ENCODE measurements around the gene ANO7. TPM values are rescaled to one million over a fixed set of nuclear protein-coding genes. Genes with fewer than 3 reads are reported as not detected.
A peak's percentile ranks its signal among the peaks of the same experiment; 100 is the strongest.
"Not testable (repeated sequence)": the region's sequence is repeated elsewhere in the genome, so short reads cannot be mapped to it uniquely, and the experiment has no call there.

Gene ANO7
- total RNA-seq, 2 donors from 2014 or later: 0.32 to 0.95 TPM

DNA sequence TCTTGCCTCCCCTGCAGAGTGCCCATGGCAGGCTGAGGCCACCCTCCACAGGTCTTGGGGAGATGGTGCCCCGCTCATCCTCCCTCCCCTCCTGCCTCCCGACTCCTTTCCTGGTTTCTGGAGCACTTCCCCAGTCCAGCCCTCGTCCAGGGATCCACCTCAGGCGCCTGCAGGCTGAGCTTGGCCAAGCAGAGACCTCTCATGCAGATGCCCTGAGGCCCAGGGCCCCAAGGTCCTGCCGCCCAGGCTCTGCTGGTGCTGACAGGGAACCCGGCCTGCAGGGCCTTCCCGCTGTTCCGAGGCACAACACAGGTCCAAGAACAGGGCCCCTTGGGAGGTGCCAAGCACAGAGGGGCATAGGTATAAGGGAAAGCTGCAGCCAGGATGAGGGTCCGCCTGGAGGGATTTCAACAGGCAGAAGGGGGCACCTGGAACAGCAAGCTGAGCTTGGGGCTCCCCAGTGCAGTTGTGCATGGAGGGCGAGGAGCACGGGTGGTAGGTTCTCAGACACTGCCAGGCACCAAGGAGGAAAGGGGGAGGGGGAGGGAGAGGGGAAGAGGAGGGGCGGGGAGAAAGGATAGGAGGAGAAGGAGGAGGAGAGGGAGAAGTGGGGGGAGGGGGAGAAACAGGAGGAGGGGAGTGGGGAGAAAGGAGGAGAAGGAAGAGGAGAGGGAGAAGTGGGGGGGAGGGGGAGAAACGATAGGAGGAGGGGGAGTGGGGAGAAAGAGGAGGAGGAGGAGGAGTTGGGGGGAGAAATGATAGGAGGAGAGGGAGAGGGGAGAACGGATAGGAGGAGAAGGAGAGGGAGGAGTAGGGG lies 1.2 kb upstream of the ANO7 start:
- DNase-seq (ENCODE audit: low spot score): peak; percentile 69
- intact Hi-C loops (cut with DNase I): no loop called here

GRCh38 chr2:241187918-241188234 lies 601 bp upstream of the ANO7 start:
- intact Hi-C loops (cut with DNase I): no loop called here
- no peak for DNase-seq (ENCODE audit: low spot score)

DNA sequence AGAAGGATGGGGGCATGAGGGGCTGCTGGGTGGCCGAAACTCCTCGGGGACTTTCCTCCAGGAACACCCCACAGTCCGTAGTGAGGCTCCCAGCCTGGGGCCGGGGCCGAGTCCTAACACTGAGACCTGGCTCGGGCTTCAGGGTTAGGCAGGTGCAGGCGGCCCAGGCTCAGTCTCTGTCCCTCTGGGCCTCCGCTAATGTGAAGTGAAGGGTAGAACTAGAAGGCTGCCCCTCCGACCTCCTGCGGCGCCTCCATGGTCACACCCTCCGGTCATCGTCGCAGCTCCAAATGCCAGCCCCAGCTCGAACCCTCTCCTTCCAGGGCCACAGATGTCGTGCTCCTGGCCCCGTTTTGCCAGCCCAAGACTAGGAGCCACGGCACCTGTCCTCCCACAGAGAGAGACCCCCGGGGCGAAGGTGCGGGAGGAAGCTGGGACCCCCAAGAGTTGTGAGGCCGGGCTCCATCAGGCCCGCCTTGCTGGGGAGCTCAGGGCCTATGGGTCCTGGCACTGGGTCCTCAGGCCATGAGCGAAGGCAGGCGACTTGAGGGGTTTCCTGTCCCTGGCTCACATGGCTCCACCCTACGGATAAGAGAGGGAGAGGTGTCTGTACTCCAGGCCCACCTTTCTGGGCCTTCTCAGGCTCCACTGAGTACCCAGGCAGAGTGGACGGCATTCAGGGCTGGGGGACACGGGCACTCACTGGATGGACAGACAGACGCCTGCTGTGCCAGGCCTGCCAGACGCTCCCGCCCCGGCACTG lies 797 bp downstream of the ANO7 start:
- DNase-seq (ENCODE audit: low spot score): peak; percentile 78
- intact Hi-C loops (cut with DNase I): no loop called here

DNA sequence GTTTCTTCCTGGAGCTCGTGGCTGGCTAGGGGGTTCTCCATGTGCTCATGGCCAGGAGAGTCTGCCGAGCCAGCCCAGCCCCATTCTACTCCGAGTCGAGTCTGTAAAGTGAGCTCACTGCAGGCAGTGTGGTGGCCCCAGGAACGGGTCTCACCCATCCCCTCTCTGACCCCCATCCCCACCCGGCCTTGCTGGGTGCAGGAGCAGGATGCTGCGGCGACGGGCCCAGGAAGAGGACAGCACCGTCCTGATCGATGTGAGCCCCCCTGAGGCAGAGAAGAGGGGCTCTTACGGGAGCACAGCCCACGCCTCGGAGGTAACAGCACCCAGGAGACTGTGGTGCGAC lies 1.4 kb downstream of the ANO7 start:
- intact Hi-C loops (cut with DNase I): no loop called here

GRCh38 chr2:241190291-241190981 lies 2.0 kb downstream of the ANO7 start:
- intact Hi-C loops (cut with DNase I): no loop called here
- peak; percentile 79 for DNase-seq (ENCODE audit: low spot score)

More for the DNA sequence above, 1.4 kb downstream of the ANO7 start:
- DNase-seq (ENCODE audit: low spot score): no peak

GRCh38 chr2:241191081-241191480 lies 2.6 kb downstream of the ANO7 start:
- peak; percentile 67 for DNase-seq (ENCODE audit: low spot score)
- intact Hi-C loops (cut with DNase I): no loop called here

DNA sequence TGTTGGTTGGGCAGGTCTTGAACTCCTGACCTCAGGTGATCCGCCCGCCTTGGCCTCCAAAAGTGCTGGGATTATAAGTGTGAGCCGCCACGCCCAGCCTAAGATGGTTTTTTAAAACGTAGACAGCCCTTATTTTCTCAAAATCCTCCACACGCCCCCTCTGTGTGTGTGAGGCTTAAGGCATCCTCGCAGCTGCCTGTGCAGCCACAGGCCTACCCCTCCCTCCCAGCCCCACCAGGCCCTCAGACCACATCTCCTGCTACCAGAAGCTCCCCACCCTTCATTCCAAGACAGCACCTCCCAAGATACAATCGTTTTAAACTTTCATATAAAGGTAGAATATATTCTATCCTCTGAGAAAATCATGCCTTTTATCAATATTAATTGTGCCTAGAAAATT lies 4.8 kb downstream of the ANO7 start:
- DNase-seq (ENCODE audit: low spot score): peak; percentile 59
- intact Hi-C loops (cut with DNase I): no loop called here

- intact Hi-C loops (cut with DNase I): no loop called here
- DNase-seq (ENCODE audit: low spot score): peak; percentile 68
Measured at GRCh38 chr2:241194811-241195210, 6.3 kb downstream of the ANO7 start.

DNA sequence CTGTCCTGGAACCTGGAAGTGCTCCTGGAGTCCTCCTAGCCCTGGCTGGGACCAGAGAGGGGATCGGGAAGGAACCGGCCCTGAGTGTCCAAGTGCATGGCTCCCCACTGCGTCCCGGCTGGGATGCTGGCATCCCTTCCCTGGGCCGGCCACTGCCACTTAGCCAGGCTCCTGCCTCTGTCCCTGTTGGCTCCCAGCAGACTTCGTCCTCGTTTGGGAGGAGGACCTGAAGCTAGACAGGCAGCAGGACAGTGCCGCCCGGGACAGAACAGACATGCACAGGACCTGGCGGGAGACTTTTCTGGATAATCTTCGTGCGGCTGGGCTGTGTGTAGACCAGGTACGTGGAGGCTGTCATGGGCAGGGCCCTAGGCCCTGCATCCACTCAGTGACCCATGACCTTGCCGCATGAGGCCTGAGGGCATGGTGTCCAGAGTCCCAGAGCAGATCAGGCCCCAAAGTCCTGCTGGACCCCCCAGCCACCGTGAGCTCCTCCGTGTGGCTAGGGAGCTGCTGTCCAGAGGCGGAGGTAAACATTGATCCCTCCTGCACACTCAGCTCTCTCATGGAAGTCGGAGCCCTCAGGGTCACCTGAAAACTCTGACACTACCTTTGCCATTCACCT lies 7.1 kb downstream of the ANO7 start:
- peak; percentile 72 for DNase-seq (ENCODE audit: low spot score)
- intact Hi-C loops (cut with DNase I): no loop called here

- intact Hi-C loops (cut with DNase I); DNase-seq (ENCODE audit: low spot score): not testable (repeated sequence)
Measured at GRCh38 chr2:241197246-241197645, 8.8 kb downstream of the ANO7 start.

- intact Hi-C loops (cut with DNase I): no loop called here
Measured at GRCh38 chr2:241197947-241198346, 9.5 kb downstream of the ANO7 start.

DNA sequence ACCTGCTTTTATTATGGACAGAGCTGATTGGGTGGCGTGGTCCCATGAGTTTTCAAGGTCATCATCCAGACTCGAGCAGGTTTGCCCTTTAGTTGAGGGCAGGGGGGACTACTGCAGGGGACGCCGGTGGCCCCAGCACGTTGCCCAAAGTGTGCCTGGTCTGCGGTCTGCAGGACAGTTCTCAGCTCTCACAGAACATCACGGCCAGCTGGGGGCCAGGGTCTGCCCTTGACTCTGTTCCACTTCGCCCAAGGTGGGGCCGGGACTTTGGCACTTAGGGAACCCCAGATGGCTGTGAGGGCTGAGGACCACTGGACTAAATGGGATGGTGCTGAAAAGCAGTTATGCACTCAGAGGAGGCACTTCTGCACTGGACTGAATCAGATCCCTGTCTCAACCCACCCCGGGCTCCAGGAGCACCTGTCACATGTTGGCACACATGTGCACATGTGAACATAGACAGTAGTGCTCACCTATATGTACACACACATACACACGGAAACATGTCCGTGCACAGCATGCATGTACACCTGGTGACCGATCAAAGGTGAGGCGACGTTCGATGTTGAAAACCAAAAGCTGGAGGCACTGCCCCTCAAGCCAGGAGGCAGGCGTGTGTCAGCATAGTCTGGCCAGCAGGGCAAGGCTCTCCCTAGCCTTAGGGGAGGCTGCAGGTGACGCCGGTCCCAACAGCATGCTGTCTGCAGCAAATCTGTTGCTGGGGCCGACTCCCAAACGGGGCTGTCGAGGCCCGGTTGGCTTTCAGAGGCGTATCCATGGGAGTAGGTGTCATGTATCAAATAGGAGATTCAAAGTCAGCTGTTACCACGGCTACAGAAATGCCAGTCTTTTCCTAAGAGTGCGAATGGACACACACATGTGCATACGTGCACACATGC lies 10.2 kb downstream of the ANO7 start:
- no peak for DNase-seq (ENCODE audit: low spot score)

More at GRCh38 chr2:241197947-241198346, 9.5 kb downstream of the ANO7 start:
- DNase-seq (ENCODE audit: low spot score): no peak

DNA sequence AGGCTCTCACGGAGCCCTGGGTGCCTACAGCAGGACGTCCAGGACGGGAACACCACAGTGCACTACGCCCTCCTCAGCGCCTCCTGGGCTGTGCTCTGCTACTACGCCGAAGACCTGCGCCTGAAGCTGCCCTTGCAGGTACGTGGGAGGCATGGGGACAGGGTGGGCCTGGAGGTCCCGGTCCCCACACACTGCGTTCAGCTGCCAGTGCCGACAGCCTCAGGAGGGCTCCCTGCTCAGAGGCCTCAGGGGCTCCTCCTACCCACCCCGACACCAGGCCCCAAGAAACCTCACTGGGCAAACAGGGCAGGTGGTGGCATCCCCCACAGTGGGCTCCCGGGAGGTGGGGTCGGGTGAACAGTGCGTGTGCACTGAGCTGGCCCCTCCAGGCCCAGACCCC lies 10.8 kb downstream of the ANO7 start:
- DNase-seq (ENCODE audit: low spot score): no peak

More for the DNA sequence above, 10.2 kb downstream of the ANO7 start:
- intact Hi-C loops (cut with DNase I): no loop called here

GRCh38 chr2:241199897-241200821 lies 11.7 kb downstream of the ANO7 start:
- no peak for DNase-seq (ENCODE audit: low spot score)
- intact Hi-C loops (cut with DNase I): no loop called here

More for the DNA sequence above, 10.8 kb downstream of the ANO7 start:
- intact Hi-C loops (cut with DNase I): no loop called here

GRCh38 chr2:241200822-241201395 lies 12.4 kb downstream of the ANO7 start:
- intact Hi-C loops (cut with DNase I): no loop called here
- DNase-seq (ENCODE audit: low spot score): no peak

DNA sequence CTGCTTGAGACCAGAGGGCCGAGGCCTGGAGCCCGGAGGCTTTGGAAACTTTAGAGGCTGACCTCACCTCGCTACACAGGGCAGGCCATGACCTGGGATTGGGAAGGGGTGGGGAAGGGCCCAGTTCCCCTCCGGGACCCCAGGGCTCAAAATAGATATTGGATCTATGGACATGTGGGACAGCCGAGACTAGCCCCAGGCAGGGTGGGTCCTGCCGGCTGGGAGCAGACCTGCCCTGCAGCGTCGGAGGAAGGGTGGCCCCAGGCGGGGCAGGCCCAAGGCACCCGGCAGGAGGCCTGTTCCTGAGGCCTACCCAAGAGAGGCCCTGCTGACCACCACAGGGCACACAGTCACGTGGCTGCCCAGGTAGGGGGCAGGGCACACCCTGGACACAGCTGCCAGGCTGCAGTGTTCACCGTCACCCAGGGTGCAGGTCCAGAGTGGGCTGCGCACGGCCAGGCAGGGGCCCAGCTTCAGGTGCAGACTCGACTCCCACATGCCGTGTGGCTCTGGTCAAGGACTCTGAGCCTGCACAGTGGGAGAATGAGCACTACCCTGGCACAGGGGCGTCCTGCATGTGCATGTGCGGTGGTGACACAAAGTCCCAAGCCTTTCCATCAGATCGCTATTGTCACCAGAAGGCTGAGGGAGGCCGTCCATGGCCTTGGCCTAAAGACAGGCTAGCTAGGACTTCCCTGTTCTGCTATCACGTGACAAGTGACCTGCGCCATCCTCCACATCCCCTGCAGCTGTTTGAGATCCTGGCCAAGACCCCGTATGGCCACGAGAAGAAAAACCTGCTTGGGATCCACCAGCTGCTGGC lies 13.2 kb downstream of the ANO7 start:
- DNase-seq (ENCODE audit: low spot score): no peak
- intact Hi-C loops (cut with DNase I): no loop called here

DNA sequence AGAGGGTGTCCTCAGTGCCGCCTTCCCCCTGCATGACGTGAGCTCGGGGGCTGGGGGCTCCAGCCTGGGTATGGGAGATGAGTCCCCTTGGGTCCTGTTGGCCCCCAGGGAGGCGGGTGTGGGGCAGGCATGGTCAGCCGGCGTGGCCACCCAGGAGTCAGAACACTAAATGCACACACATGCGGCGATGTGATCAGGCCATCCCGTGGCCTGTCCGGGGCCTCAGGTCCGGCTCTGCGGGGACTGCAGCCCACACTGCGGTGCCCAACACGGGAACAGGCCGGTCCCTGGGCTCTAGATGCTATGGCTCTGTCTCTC lies 13.8 kb downstream of the ANO7 start:
- intact Hi-C loops (cut with DNase I): no loop called here

More for the DNA sequence above, 13.8 kb downstream of the ANO7 start:
- no peak for DNase-seq (ENCODE audit: low spot score)
